Neural crest cell (in vitro differentiated cells): ENCODE results near the gene SORCS2. TPM values are rescaled to one million over a fixed set of nuclear protein-coding genes. Genes with fewer than 3 reads are reported as not detected.
A peak's percentile ranks its signal among the peaks of the same experiment; 100 is the strongest.

Experiments
- DNase-seq: peaks from one replicate; pipeline ENCODE4 v3.0.0; 2021; ENCODE audit warnings: low read depth, mixed read lengths, low spot score
- H3K27ac Mint-ChIP-seq: one replicate; pipeline ENCODE4 v1.8.0; 2021; ENCODE audit warnings: mild to moderate bottlenecking, mixed read lengths; ENCODE audit not compliant: unreplicated experiment
- H3K27me3 Mint-ChIP-seq: 2 replicates; pipeline ENCODE4 v1.8.0; 2021; ENCODE audit warnings: low read depth, mild to moderate bottlenecking, mixed read lengths
- H3K36me3 Mint-ChIP-seq: 2 replicates; pipeline ENCODE4 v1.8.0; 2021; ENCODE audit warnings: low read depth, mild to moderate bottlenecking, mixed read lengths
- H3K4me1 Mint-ChIP-seq: 2 replicates; pipeline ENCODE4 v1.8.0; 2021; ENCODE audit warnings: mixed read lengths
- H3K4me3 Mint-ChIP-seq: one replicate; pipeline ENCODE4 v1.8.0; 2021; ENCODE audit warnings: mild to moderate bottlenecking, mixed read lengths
- H3K9me3 Mint-ChIP-seq: 2 replicates; pipeline ENCODE4 v1.8.0; 2021; ENCODE audit warnings: mixed read lengths
- CTCF ChIP-seq: fragments of 200-600 bp; sonication (generic); conservative IDR thresholded peaks from 2 replicates; pipeline ENCODE4 v1.5.0; 2021; ENCODE audit warnings: antibody characterized with exemption, mild to moderate bottlenecking
- total RNA-seq: library from RNA; stranded (reverse); gene quantifications from 2 replicates; pipeline ENCODE4 v1.2.1, GENCODE V29; 2021

The SORCS2 gene
- total RNA-seq, 1 donor from 2014 or later, result 1.1 TPM

- H3K27me3 Mint-ChIP-seq, result no peaks in the 10 kb centered on the region
- no peak overlapping the region for H3K4me3 Mint-ChIP-seq
- no peak for TF ChIP-seq CTCF
- H3K9me3 Mint-ChIP-seq, result no peaks in the 10 kb centered on the region
- H3K4me1 Mint-ChIP-seq, result no peaks in the 10 kb centered on the region
- no peak for DNase-seq
- H3K36me3 Mint-ChIP-seq, result no peaks in the 10 kb centered on the region
- H3K27ac Mint-ChIP-seq, result no peak overlapping the region
These were observed 183.1 kb downstream of the SORCS2 start for GRCh38 chr4:7375427-7375826.

GRCh38 chr4:7377223-7377865, 185.0 kb downstream of the SORCS2 start:
- H3K27ac Mint-ChIP-seq, result no peak overlapping the region
- H3K9me3 Mint-ChIP-seq, result no peaks in the 10 kb centered on the region
- no peak for TF ChIP-seq CTCF
- no peak for DNase-seq
- no peaks in the 10 kb centered on the region for H3K27me3 Mint-ChIP-seq
- no peak overlapping the region for H3K4me3 Mint-ChIP-seq
- peaks cover 5% of the 10 kb centered on the region for H3K4me1 Mint-ChIP-seq
- H3K36me3 Mint-ChIP-seq, result no peaks in the 10 kb centered on the region

GRCh38 chr4:7379186-7379585, 186.8 kb downstream of the SORCS2 start:
- Mint-ChIP-seq H3K36me3 (no peaks in the 10 kb centered on the region), H3K9me3 (no peaks in the 10 kb centered on the region), H3K27ac (no peak overlapping the region), H3K4me3 (no peak overlapping the region), H3K27me3 (no peaks in the 10 kb centered on the region), H3K4me1 (peaks cover 5% of the 10 kb centered on the region)
- TF ChIP-seq CTCF, result no peak
- DNase-seq, result no peak

- DNase-seq, result no peak
- H3K4me3 Mint-ChIP-seq, result no peak overlapping the region
- H3K36me3 Mint-ChIP-seq, result no peaks in the 10 kb centered on the region
- no peaks in the 10 kb centered on the region for H3K27me3 Mint-ChIP-seq
- H3K27ac Mint-ChIP-seq, result no peak overlapping the region
- H3K4me1 Mint-ChIP-seq, result peaks cover 5% of the 10 kb centered on the region
- no peak for TF ChIP-seq CTCF
- no peaks in the 10 kb centered on the region for H3K9me3 Mint-ChIP-seq
These were observed 187.4 kb downstream of the SORCS2 start for GRCh38 chr4:7379719-7380118.

- H3K36me3 Mint-ChIP-seq, result no peaks in the 10 kb centered on the region
- no peak for TF ChIP-seq CTCF
- no peak overlapping the region for H3K4me3 Mint-ChIP-seq
- peak overlapping the region; percentile 35 for H3K27ac Mint-ChIP-seq
- no peaks in the 10 kb centered on the region for H3K9me3 Mint-ChIP-seq
- no peaks in the 10 kb centered on the region for H3K27me3 Mint-ChIP-seq
- peaks cover 5% of the 10 kb centered on the region for H3K4me1 Mint-ChIP-seq
- DNase-seq, result no peak
These were observed 189.0 kb downstream of the SORCS2 start for GRCh38 chr4:7381221-7381889.
